GM19397 (cell line): Measurements from ENCODE around the gene C7.

Experiments
- ATAC-seq: cut with Tn5 transposase; IDR thresholded peaks from one replicate; pipeline ENCODE4 v1.9.1; 2021; ENCODE audit warnings: mild to moderate bottlenecking, moderate library complexity; ENCODE audit not compliant: unreplicated experiment

C7 gene

DNA sequence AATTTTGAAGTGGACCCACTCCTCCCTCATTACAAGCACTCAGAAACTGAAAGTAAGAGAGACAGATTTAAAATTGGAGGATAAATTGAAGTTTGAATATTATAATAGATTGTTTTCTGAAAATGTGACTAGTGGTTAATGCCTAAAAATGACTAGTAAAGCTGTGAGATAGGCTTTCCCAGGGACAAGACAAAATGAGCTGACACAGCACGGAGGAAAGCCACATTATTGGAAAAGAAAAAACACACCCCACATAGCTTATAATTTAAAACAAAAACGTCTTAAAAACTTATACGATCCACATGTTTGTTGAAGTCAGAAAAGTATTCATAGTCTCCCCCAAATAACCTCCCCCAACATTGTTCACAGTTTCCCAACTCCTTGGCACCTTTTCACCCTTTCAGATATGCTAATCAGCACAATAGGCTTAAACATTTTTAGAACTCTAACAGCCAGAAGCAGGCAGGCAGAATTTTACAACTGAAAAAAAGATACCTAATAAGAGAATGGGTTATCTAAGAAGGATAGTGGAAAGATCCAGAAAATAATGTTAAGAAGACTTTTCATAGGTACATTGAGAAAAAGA lies 6.1 kb downstream of the C7 start:
- ATAC-seq = no peak

DNA sequence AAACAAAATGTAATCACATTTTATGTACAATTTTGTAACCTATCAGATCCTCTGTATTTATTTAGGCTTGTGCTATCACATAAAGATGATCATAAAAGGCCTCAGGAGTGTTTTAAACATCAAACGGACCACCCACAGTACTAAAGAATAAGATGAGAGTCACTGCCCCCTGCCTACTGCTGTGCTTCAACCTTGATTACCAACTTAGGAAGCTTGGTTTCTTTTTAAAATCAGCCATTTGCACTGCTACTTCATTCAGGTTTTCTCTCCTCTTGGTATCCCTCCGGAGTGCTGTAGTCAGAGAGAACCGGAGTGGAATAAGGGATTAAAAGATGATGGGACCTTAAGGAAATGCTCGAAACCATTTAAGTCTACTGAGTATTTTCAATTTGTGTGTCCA lies 6.9 kb downstream of the C7 start:
- no peak for ATAC-seq

GRCh38 chr5:40928886-40929448 lies 19.7 kb downstream of the C7 start:
- ATAC-seq = no peak

GRCh38 chr5:40932766-40933165 lies 23.5 kb downstream of the C7 start:
- ATAC-seq = no peak

- ATAC-seq = no peak
Observed at GRCh38 chr5:40937075-40937474, 27.8 kb downstream of the C7 start.

DNA sequence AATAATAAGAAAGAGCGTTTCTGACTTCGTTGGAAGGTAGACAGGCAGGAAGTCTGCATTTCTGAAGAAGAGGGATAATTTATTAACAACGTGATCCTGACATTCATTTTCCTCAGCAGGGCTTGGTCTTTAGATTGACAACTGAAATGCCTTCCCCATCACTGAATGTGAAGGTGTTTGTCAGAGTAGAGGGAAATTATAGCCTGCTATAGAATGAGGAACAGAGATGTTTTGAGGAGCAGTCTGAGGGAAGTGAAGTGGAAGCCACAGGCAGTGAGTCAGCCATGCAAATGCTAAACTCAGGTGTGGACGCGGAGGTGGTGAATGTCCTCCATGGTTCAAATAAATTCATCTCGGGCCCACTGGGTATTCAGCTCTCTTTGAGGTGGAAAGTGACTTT lies 30.5 kb downstream of the C7 start:
- no peak for ATAC-seq

DNA sequence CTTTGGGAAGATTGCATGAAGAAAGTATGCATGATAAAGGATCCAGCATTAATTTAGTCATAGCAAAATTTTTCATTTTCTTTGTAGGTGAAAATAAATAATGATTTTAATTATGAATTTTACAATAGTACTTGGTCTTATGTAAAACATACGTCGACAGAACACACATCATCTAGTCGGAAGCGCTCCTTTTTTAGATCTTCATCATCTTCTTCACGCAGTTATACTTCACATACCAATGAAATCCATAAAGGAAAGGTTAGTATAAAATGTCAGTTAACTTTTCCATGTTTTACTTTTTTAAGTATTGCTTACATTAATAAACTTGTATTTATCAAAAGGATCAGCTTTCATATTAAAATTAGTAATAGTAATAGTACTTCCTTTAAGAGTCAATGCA lies 35.8 kb downstream of the C7 start:
- no peak for ATAC-seq

GRCh38 chr5:40955313-40955712 lies 46.0 kb downstream of the C7 start:
- ATAC-seq = no peak

DNA sequence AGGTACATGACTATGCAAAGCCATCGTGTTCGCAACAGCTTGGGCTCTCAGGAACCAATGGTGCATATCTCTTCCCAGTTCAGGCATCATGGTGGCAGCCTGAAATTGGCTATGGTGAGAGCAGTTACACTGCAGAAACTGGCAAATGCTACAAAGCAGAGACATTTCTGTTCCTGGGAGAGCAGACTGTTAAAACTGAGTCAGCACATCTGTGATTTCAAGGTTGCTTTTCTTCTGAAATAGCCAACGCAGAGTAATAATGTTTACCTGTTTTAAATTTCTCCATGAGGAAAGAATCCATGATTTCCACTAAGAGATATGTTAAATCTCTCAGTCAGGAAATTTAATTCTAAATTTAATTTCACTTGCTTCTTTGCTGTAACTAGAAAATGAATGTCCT lies 47.8 kb downstream of the C7 start:
- ATAC-seq = no peak

DNA sequence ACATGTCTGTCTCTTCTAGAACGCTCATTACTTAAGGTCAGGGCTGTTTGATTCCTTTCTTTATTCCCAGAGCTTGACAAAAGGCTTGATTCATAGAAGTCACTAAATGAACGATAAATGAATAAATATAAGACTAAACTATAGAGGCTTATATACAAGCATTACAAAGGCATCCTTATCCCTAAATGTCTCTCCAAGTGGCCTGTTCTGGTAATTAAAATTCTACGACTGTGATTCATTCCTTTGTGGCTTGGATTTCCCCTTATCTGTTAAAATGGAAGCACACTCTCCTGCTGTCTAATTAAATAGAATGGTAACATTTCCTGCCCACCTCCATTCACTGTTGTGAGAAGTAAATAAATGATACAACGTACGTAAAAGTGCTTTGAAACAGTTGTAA lies 49.5 kb downstream of the C7 start:
- no peak for ATAC-seq

- no peak for ATAC-seq
Observed at GRCh38 chr5:40960037-40960436, 50.7 kb downstream of the C7 start.

DNA sequence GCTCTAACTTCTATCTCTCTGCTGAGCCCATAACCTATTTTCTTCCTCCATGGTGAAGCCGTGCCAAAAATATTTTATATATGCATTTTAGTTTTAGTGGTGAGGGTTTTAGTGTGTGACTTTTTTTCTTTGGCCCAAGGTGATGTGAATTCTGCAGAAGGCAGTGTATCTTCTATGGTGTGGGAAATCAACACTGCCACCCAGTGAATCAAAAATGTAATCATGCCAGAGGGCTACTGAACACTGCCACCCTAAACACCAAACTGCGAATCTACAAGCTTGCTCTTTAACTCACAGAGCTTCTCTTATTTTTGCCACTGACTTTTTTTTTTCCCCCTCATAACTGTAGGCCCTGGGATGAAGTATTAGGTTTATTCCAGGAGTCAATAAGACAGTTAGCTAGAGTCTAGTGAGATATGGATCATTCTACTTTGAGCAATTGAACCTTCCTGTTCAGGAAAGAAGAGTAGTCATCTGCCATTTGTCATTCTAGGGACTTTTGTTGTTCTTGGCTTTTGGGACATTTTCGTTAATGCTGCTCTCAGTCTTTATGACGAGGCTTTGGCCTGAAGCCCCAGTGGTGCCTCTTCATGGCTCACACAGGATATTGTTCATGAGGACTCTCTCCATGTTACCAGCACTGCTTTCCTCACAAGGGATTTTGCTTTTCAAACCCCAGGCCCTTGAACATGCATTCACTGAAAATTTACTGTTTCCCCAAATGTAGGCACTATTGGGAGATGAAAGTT lies 53.1 kb downstream of the C7 start:
- ATAC-seq = no peak

DNA sequence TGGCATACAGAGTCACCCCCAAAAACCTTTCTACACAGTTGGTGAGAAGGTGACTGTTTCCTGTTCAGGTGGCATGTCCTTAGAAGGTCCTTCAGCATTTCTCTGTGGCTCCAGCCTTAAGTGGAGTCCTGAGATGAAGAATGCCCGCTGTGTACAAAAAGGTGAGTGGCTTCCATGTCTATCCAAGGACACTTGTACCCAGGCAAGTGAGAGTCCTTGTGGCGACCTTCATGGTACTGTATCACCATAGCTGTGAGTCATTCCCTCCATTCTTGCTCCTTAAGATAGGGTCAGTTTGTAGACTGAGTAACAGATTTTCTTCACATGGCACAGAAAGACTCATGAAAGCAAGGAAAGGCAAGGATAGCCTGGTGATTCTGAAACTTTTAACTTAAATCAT lies 63.1 kb downstream of the C7 start:
- no peak for ATAC-seq

DNA sequence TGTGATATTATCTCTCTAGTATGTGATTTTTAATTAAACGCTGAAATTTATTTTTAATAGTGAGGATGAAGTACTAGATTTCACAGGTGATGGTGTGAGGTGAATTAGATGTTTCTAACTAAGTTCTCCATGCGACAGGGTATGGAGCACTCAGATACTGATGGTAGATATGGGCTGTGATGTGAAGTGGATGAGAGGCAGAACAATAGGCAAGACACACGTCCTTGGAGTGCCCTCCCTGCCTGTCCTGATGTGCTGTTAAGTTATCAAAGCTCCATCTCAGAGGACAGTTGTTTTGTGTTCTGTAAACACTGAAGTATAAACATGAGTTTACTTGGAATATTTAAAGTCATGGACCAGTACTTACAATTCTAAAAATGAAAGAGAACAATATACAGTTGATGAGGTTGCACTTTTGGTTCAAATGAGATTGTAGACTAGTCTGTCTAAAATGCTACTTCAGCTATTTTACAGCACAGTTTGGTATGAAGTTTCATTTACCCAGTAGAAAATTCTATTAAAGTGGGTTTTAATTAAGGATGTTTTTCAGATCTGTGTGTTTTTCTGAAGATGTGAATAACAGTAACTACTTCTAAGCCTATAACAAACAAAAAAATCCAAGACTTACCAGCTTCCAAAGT lies 64.2 kb downstream of the C7 start:
- ATAC-seq = no peak

- ATAC-seq = no peak
Observed at GRCh38 chr5:40976041-40976440, 66.7 kb downstream of the C7 start.

- ATAC-seq = no peak
Observed at GRCh38 chr5:40976836-40977235, 67.5 kb downstream of the C7 start.

DNA sequence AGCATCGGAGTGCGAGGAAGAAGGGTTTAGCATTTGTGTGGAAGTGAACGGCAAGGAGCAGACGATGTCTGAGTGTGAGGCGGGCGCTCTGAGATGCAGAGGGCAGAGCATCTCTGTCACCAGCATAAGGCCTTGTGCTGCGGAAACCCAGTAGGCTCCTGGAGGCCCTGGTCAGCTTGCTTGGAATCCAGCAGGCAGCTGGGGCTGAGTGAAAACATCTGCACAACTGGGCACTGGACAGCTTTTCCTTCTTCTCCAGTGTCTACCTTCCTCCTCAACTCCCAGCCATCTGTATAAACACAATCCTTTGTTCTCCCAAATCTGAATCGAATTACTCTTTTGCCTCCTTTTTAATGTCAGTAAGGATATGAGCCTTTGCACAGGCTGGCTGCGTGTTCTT lies 72.1 kb downstream of the C7 start:
- no peak for ATAC-seq

DNA sequence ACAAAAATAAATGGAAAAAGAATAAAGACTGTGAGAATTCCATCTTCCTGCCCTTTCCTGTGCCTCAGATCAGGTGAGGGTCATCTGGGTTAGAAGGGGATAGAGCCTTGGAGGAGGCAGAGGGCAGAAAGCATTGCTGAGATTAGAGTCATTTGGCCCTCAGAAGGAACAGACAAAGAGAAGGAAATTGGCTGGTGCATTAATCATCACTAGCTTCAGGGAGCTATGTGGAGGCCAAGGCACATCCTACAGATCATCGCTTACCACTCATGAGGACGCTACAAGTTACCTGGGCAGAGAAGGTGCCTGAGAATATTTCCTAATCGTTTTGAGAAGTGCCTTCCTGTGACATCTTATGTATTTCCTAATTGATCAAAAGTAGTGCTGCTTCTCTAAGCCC lies 74.5 kb downstream of the C7 start:
- ATAC-seq = no peak

DNA sequence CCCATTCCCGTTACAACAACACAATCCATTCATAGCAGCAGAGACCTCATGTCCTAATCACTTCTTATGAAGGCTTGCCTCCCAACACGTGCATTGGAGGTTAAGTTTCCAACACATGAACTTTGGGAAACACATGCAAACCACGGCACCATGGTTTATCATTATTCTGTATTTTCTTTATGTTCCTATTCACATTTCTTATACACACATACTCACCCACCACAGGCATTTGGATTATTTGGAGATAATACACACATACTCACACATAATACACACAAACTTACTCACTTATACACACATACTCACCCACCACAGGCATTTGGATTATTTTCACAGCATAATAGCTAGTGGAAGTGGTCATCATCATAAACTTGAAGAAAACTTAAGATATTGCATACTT lies 75.6 kb downstream of the C7 start:
- no peak for ATAC-seq

- ATAC-seq = no peak
Observed at GRCh38 chr5:40985501-40985900, 76.2 kb downstream of the C7 start.

- no peak for ATAC-seq
Observed at GRCh38 chr5:40986666-40987065, 77.4 kb downstream of the C7 start.

DNA sequence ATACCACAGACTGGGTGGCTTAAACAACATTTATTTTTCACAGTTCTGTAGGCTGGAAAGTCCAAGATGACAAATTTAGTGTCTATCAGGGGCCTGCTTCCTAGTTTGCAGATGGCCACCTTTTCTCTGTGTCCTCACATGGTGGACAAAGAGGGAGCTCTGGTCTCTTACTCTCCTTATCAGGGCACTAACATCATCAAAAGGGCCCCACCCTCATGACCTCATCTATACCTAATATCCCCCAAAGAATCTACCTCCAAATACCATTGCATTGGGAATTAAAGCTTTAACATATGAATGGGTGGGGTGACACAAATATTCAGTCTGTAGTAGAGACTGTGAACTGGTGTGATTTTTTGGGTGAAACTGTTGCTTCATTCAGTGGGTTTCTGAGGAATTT lies 78.1 kb downstream of the C7 start:
- no peak for ATAC-seq
